Measurements from ENCODE around the gene TSPAN18.

The TSPAN18 gene

DNA sequence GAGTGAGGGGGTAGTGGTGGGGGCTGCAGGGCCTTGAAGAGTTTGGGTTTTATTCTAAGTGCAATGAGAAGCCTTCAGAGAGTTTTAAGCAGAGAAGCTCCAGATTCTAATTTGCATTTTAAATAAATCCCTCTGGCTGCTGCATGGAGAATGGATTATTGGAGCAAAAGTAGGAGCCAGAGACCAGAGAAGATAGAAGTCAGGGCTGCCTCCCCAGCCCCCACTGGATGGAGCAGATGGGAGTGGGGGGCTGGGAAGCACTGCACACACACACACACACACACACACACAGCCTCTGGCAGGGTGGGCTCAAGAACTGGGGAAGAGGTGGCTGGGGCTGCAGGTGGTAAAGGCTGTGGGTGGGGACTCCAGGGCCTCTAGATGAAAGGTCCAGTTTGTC is 75.6 kb downstream of the TSPAN18 start:
- Histone ChIP-seq H3K9ac (ENCODE audit: insufficient read length, low read depth) (no peak overlapping the region), H3K4me3 (ENCODE audit: insufficient read length, low read depth) (no peak overlapping the region)
- no peak for TF ChIP-seq SUZ12 (IDR thresholded peaks at IDR 0.05; ENCODE audit: extremely low read depth, insufficient read depth, insufficient read length)
- TF ChIP-seq YY1 (IDR thresholded peaks at IDR 0.05; ENCODE audit: insufficient read depth, insufficient read length), result no peak
- no peak for TF ChIP-seq ZNF274 (IDR thresholded peaks at IDR 0.05; ENCODE audit: low read depth, low read length)

DNA sequence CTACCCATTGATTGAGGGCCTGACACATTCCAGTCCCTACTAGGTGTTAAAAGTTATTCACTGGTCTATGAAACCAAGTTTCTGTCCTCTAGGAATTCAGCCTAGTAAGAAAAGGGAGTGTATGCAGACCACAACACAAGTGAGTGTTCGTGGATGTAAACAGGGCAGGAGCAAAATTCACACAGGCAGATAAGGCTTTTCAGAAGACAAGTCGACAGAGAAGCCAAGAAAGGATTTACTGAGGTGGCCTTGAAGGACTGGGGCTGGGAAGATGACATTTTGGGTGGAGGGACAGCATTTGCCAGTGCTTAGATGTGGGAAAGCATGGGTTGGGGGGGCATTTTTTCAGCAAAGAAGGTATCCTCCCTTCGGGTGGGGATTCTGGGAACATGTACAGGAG is 76.2 kb downstream of the TSPAN18 start:
- no peak for DNase-seq (ENCODE audit: low read depth, low spot score)
- peaks cover 7% of the 10 kb centered on the region for H3K36me3 ChIP-seq (ENCODE audit: insufficient read depth, insufficient read length, low read length)
- no peaks in the 10 kb centered on the region for H3K9me3 ChIP-seq (ENCODE audit: insufficient read depth, low read length)
- no peaks in the 10 kb centered on the region for H3K27me3 ChIP-seq (ENCODE audit: insufficient read depth, insufficient read length)
- no peak overlapping the region for H3K9ac ChIP-seq (ENCODE audit: insufficient read length, low read depth)
- no peak overlapping the region for H3K4me3 ChIP-seq (ENCODE audit: insufficient read length, low read depth)
- H3K4me1 ChIP-seq (ENCODE audit: insufficient read depth, insufficient read length), result peaks cover 18% of the 10 kb centered on the region
- TF ChIP-seq YY1 (IDR thresholded peaks at IDR 0.05; ENCODE audit: insufficient read depth, insufficient read length), result no peak
- no peak for TF ChIP-seq SUZ12 (IDR thresholded peaks at IDR 0.05; ENCODE audit: extremely low read depth, insufficient read depth, insufficient read length)
- no peak for TF ChIP-seq ZNF274 (IDR thresholded peaks at IDR 0.05; ENCODE audit: low read depth, low read length)

More for the DNA sequence above, 75.6 kb downstream of the TSPAN18 start:
- DNase-seq (ENCODE audit: low read depth, low spot score), result no peak
- Histone ChIP-seq H3K27me3 (ENCODE audit: insufficient read depth, insufficient read length) (no peaks in the 10 kb centered on the region), H3K9me3 (ENCODE audit: insufficient read depth, low read length) (no peaks in the 10 kb centered on the region), H3K4me1 (ENCODE audit: insufficient read depth, insufficient read length) (peaks cover 21% of the 10 kb centered on the region), H3K36me3 (ENCODE audit: insufficient read depth, insufficient read length, low read length) (peaks cover 7% of the 10 kb centered on the region)

DNA sequence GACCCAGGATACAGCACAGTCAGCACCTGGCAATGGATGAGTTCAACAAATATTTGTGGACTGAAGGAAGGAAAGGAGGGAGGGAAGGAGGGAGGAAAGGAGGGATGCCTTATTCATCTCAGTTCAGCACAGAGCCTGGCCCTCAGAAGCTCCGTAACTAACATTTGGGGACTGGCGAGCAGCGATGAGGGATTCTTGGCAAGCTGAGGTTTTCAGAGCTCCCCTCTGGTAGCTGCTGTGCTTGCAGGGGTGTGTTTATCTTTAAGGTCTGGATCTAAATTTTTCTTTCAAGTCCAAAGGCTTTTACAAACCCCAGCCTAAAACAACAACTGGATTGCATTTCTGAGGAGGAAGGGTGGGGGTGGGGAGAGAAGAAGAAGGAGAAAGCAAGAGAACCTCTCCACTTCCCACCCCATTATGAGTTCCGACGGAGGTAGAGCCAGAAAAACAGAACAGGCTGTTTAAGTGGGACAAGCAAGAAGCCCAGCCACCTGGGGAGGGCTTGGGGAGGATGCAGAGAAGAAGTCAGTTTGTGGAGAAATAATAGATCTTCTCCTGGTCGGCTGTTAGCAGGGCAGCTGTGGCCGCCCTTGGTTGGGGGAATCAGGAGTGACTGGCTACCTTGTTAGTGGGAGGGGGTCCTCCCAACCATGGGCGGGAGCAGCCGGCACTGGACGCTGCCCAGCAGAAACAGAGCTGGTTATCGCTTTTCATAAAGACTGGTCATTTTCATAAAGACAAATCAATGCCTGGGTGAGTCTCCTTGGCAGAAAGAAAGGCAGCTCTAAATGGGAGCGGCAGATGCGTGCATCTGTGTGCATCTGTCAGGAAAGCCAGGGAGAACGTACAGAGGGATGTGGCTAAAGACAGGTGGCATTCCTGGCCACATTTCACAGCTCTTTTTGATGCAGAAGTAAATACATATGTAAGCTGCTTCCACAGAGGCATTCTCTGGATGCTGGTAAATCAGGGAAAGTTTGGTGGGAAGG is 78.0 kb downstream of the TSPAN18 start:
- peak overlapping the region; percentile 46 for H3K9ac ChIP-seq (ENCODE audit: insufficient read length, low read depth)
- peaks cover 16% of the 10 kb centered on the region for H3K36me3 ChIP-seq (ENCODE audit: insufficient read depth, insufficient read length, low read length)
- H3K27me3 ChIP-seq (ENCODE audit: insufficient read depth, insufficient read length), result no peaks in the 10 kb centered on the region
- peaks cover 15% of the 10 kb centered on the region for H3K4me1 ChIP-seq (ENCODE audit: insufficient read depth, insufficient read length)
- no peaks in the 10 kb centered on the region for H3K9me3 ChIP-seq (ENCODE audit: insufficient read depth, low read length)
- no peak for DNase-seq (ENCODE audit: low read depth, low spot score)
- H3K4me3 ChIP-seq (ENCODE audit: insufficient read length, low read depth), result no peak overlapping the region
- TF ChIP-seq YY1 (IDR thresholded peaks at IDR 0.05; ENCODE audit: insufficient read depth, insufficient read length) (no peak), SUZ12 (IDR thresholded peaks at IDR 0.05; ENCODE audit: extremely low read depth, insufficient read depth, insufficient read length) (no peak), ZNF274 (IDR thresholded peaks at IDR 0.05; ENCODE audit: low read depth, low read length) (no peak)

DNA sequence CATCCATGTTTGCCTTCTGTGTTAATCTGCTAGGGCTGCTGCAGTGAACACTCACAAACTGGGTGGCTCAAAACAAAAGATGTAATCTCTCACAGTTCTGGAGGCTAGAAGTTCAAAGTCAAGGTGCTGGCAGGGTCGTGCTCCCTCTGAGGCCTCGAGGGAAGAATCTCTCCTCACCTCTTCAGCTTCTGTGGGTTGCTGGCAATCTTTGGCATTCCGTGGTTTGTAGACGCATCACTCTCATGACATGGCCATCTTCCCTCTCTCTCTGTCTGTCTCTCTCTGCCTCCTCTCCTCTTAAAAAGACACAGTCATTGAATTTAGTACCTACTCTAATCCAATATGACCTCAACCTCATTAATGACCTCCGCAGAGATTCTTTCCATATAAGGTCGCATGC is 78.8 kb downstream of the TSPAN18 start:
- H3K27me3 ChIP-seq (ENCODE audit: insufficient read depth, insufficient read length), result no peaks in the 10 kb centered on the region
- no peak overlapping the region for H3K9ac ChIP-seq (ENCODE audit: insufficient read length, low read depth)
- H3K9me3 ChIP-seq (ENCODE audit: insufficient read depth, low read length), result no peaks in the 10 kb centered on the region
- TF ChIP-seq ZNF274 (IDR thresholded peaks at IDR 0.05; ENCODE audit: low read depth, low read length), result no peak
- TF ChIP-seq SUZ12 (IDR thresholded peaks at IDR 0.05; ENCODE audit: extremely low read depth, insufficient read depth, insufficient read length), result no peak
- TF ChIP-seq YY1 (IDR thresholded peaks at IDR 0.05; ENCODE audit: insufficient read depth, insufficient read length), result no peak
- peaks cover 10% of the 10 kb centered on the region for H3K4me1 ChIP-seq (ENCODE audit: insufficient read depth, insufficient read length)
- H3K4me3 ChIP-seq (ENCODE audit: insufficient read length, low read depth), result no peak overlapping the region
- peaks cover 14% of the 10 kb centered on the region for H3K36me3 ChIP-seq (ENCODE audit: insufficient read depth, insufficient read length, low read length)
- no peak for DNase-seq (ENCODE audit: low read depth, low spot score)

DNA sequence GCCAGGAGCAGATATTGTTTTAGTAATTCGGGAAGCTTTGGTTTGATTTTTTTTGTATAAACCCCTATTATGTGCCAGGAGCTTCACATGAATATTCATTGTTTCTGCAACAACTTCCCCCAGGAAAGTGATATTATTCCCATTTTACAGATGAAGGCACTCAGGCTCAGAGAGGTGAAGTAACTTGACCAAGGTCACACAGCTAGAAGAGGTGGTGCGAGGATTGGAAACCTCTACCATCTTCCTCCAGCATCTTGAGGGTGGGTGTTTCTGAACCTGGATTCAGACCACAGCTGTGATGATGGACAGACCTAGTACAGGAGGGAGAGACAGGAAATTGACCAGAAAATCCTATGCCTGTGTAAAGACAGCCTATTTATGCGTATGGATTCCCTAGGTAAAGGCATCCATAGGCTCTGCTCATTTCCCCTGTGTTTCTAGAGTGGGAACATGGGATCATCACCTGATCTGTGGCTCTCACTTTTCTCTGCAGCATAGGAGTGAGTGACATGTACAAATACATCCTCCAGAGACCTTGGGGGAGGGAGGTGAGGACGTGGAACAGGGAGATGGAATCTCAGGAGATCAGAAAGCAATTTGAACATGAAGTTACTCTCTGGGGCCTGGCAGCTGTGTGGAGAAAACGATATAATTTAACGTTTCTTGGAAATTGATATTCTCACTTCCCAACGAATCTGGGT is 81.4 kb downstream of the TSPAN18 start:
- Histone ChIP-seq H3K4me3 (ENCODE audit: insufficient read length, low read depth) (no peak overlapping the region), H3K9me3 (ENCODE audit: insufficient read depth, low read length) (no peaks in the 10 kb centered on the region), H3K27me3 (ENCODE audit: insufficient read depth, insufficient read length) (no peaks in the 10 kb centered on the region), H3K9ac (ENCODE audit: insufficient read length, low read depth) (no peak overlapping the region), H3K36me3 (ENCODE audit: insufficient read depth, insufficient read length, low read length) (peaks cover 24% of the 10 kb centered on the region), H3K4me1 (ENCODE audit: insufficient read depth, insufficient read length) (peaks cover under 1% of the 10 kb centered on the region)
- TF ChIP-seq YY1 (IDR thresholded peaks at IDR 0.05; ENCODE audit: insufficient read depth, insufficient read length), result no peak
- TF ChIP-seq ZNF274 (IDR thresholded peaks at IDR 0.05; ENCODE audit: low read depth, low read length), result no peak
- no peak for TF ChIP-seq SUZ12 (IDR thresholded peaks at IDR 0.05; ENCODE audit: extremely low read depth, insufficient read depth, insufficient read length)
- no peak for DNase-seq (ENCODE audit: low read depth, low spot score)

DNA sequence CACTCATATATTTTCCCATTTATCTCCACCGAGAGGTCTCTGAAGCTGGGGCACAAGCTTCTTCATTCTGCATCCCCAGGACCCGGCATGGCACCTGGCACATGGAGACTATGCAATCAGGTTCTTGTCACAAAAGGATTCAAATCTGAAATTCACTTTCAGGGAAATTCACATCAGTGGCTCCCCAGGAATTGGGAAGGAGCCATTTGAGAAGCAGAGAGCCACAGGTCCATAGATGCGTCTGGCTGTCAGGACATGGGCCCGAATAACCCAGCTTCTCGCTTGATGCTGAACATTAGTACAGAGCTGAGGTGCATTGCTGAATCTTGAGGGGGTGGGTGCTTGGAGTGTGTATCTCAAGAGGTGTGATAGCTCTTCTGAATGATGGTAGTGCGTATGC is 82.5 kb downstream of the TSPAN18 start:
- Histone ChIP-seq H3K36me3 (ENCODE audit: insufficient read depth, insufficient read length, low read length) (peaks cover 27% of the 10 kb centered on the region), H3K9me3 (ENCODE audit: insufficient read depth, low read length) (no peaks in the 10 kb centered on the region), H3K27me3 (ENCODE audit: insufficient read depth, insufficient read length) (no peaks in the 10 kb centered on the region)

More for the DNA sequence above, 82.5 kb downstream of the TSPAN18 start:
- DNase-seq (ENCODE audit: low read depth, low spot score), result no peak
- TF ChIP-seq SUZ12 (IDR thresholded peaks at IDR 0.05; ENCODE audit: extremely low read depth, insufficient read depth, insufficient read length) (no peak), YY1 (IDR thresholded peaks at IDR 0.05; ENCODE audit: insufficient read depth, insufficient read length) (no peak), ZNF274 (IDR thresholded peaks at IDR 0.05; ENCODE audit: low read depth, low read length) (no peak)
- H3K4me3 ChIP-seq (ENCODE audit: insufficient read length, low read depth), result no peak overlapping the region
- H3K4me1 ChIP-seq (ENCODE audit: insufficient read depth, insufficient read length), result peaks cover 6% of the 10 kb centered on the region
- H3K9ac ChIP-seq (ENCODE audit: insufficient read length, low read depth), result no peak overlapping the region
